ENCODE results near the gene SNX25. TPM values are rescaled to one million over a fixed set of nuclear protein-coding genes. Genes with fewer than 3 reads are reported as not detected.
A peak's percentile ranks its signal among the peaks of the same experiment; 100 is the strongest.
"Not testable (repeated sequence)": the region's sequence is repeated elsewhere in the genome, so short reads cannot be mapped to it uniquely, and the experiment has no call there.

Gene SNX25
- total and polyA plus RNA-seq, 7 donors: 2.5 to 40.5 (median 22.7) TPM

DNA sequence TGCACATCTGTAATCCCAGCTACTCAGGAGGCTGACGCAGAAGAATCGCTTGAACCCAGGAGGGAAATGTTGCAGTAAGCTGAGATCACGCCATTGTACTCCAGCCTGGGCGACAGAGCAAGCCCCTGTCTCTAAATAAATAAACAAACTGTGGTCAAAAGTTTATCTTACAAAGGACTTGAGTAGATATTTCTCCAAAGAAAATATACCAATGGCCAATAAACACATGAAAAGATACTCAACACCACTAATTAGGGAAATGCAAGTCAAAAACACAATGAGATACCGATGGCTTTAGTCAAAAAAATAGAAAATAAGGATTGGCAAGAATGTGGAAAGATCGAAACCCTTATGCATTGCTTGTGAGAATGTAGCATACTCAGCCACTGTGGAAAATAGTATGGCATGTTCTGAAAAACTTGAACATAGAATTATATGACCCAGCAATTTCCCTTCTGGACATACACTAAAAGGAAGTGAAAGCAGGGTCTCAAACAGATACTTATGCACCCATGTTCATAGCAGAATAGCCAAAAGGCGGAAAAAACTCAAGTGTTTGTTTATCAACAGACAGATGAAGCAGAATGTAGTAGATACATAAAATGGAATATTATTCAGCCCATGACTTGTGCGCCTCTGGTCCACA is 3.6 kb upstream of the SNX25 start:
- no peaks in the 10 kb centered on the region for H3K36me3 ChIP-seq
- H3K4me3 ChIP-seq: no peak overlapping the region
- H3K27ac ChIP-seq: peak overlapping the region in 1 of 4 donors; percentile 98
- H3K4me1 ChIP-seq: peaks cover 0 to 36% (median 29%) of the 10 kb centered on the region in 4 donors
- no peaks in the 10 kb centered on the region for H3K9me3 ChIP-seq
- no peak for DNase-seq
- intact Hi-C loops (cut with DNase I): loop anchor here (2.0 to 10.0 kb wide), 5 partner anchors 265 to 829 kb away; partner anchors contain the start of genes ACSL1 and CCDC110
- no peaks in the 10 kb centered on the region for H3K27me3 ChIP-seq
- TF ChIP-seq POLR2AphosphoS5 (IDR thresholded peaks at IDR 0.05): no peak
- 91 to 92% methylated on average over 8 of the region's 8 CpGs for WGBS, 2 donors

DNA sequence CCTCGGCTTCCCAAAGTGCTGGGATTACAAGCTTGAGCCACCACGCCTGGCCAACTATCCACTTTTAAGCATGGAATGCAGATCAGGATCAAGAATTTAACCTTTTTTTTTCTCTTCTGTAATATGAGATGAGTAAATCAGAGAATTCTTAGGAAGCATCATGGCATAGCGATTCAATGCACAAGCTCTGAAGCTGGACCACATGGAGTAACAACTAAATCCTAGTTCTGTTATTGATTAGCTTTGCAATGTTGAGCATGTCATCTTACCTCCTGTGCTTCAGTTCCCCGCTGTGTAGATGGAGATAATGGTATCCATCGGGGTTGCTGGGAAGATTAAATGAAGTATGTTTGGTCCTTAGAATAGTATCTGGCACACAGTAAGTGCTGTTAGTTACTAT is 1.9 kb upstream of the SNX25 start:
- Histone ChIP-seq H3K36me3 (no peaks in the 10 kb centered on the region), H3K27me3 (no peaks in the 10 kb centered on the region), H3K4me1 (peaks cover 0 to 44% (median 33%) of the 10 kb centered on the region in 4 donors), H3K4me3 (no peak overlapping the region), H3K27ac (no peak overlapping the region), H3K9me3 (no peaks in the 10 kb centered on the region)
- 97% methylated on average over 5 of the region's 5 CpGs for WGBS, 2 donors
- no peak for DNase-seq
- TF ChIP-seq POLR2AphosphoS5 (IDR thresholded peaks at IDR 0.05) (no peak), EP300 (IDR thresholded peaks at IDR 0.05) (no peak), POLR2A (IDR thresholded peaks at IDR 0.05) (no peak), CTCF (IDR thresholded peaks at IDR 0.05) (no peak)
- intact Hi-C loops (cut with DNase I): loop anchor here (10.0 kb wide), 4 partner anchors 383 to 827 kb away; partner anchors contain the start of gene ACSL1

GRCh38 chr4:185209852-185210101 is 379 bp downstream of the SNX25 start:
- H3K36me3 ChIP-seq, H3K9me3 ChIP-seq, DNase-seq, H3K27me3 ChIP-seq: not testable (repeated sequence)
- 1% methylated on average over 39 of the region's 39 CpGs for WGBS, 2 donors
- peak overlapping the region; percentile 86 to 98 (median 90) for H3K27ac ChIP-seq
- intact Hi-C loops (cut with DNase I): loop anchor here (2.0 to 10.0 kb wide), 6 partner anchors 135 to 825 kb away; partner anchors contain the start of gene ACSL1
- peaks cover 0 to 37% (median 25%) of the 10 kb centered on the region in 4 donors for H3K4me1 ChIP-seq
- peak overlapping the region; percentile 45 to 90 (median 89) for H3K4me3 ChIP-seq

DNA sequence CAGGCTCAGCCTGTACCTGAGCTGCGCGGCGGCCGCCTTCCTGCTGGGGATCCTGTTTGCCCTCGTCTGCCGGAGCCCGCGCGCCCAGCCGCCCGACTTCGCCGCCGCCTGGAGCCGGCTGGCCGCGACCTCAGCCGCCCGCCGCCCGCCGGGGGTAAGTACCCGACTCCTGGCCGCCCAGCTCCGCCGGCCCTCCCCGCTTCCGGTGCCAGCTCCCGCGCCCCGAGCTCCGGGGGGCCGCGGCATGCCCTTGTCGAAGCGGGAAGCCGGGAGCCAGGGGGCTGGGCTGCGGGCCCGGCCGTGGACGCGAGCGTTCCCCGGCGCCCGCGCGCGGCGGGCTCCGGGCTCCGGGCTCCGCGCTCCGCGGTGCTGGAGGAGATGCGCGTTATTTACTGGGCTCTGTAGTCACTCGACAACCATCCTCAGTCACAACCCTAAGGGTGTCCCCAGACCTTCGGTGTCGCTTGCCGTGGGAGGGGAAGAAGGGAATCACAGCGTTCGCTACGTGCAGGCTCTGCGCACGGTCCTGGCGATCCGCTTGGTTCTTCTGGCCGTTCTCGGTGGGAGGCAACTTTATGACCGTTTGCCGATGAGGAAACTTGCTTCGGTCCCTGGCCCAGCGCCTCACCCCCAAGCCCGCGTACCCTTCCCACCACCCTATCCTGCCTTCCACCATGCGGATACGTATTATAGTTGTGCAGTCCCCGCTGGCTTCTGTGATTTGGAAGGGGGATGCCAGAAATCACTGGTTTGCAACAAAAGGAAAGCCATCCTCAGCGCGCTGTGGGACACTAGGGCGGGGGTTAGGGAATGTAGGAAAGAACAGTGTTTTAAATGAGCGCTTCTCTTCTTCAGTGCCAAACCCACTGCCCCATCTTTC is 944 bp downstream of the SNX25 start:
- Histone ChIP-seq H3K4me1 (peaks cover 0 to 37% (median 25%) of the 10 kb centered on the region in 4 donors), H3K4me3 (peak overlapping the region; percentile 45 to 90 (median 89)), H3K27ac (peak overlapping the region; percentile 86 to 98 (median 90)), H3K36me3 (no peaks in the 10 kb centered on the region), H3K9me3 (no peaks in the 10 kb centered on the region), H3K27me3 (no peaks in the 10 kb centered on the region)
- DNase-seq: peak; percentile 81
- WGBS, 2 donors: 1% methylated on average over 84 of the region's 84 CpGs
- peak; percentile 57 to 82 (median 70) for TF ChIP-seq POLR2AphosphoS5 (IDR thresholded peaks at IDR 0.05)
- peak in 1 of 2 donors; percentile 44 for TF ChIP-seq POLR2A (IDR thresholded peaks at IDR 0.05)
- TF ChIP-seq CTCF (IDR thresholded peaks at IDR 0.05): no peak
- no peak for TF ChIP-seq EP300 (IDR thresholded peaks at IDR 0.05)
- intact Hi-C loops (cut with DNase I): loop anchor here (10.0 kb wide), 1 partner anchor 524 kb away; no protein-coding TSS in a partner anchor

GRCh38 chr4:185211035-185211434 is 1.6 kb downstream of the SNX25 start:
- DNase-seq: no peak
- WGBS, 2 donors: 71 to 73% methylated on average over 5 of the region's 5 CpGs
- intact Hi-C loops (cut with DNase I): loop anchor here (10.0 kb wide), 1 partner anchor 524 kb away; no protein-coding TSS in a partner anchor

More at GRCh38 chr4:185211035-185211434, 1.6 kb downstream of the SNX25 start:
- peak overlapping the region; percentile 45 to 90 (median 89) for H3K4me3 ChIP-seq
- TF ChIP-seq EP300 (IDR thresholded peaks at IDR 0.05) (no peak), POLR2A (IDR thresholded peaks at IDR 0.05) (no peak), POLR2AphosphoS5 (IDR thresholded peaks at IDR 0.05) (no peak), CTCF (IDR thresholded peaks at IDR 0.05) (no peak)
- no peaks in the 10 kb centered on the region for H3K36me3 ChIP-seq
- peaks cover 0 to 43% (median 28%) of the 10 kb centered on the region in 4 donors for H3K4me1 ChIP-seq
- H3K27ac ChIP-seq: peak overlapping the region; percentile 86 to 98 (median 90)
- H3K9me3 ChIP-seq: no peaks in the 10 kb centered on the region
- H3K27me3 ChIP-seq: no peaks in the 10 kb centered on the region
